ENCODE measurements around the gene ENOPH1. TPM values are rescaled to one million over a fixed set of nuclear protein-coding genes. Genes with fewer than 3 reads are reported as not detected.
A peak's percentile ranks its signal among the peaks of the same experiment; 100 is the strongest.

ENOPH1 gene
- polyA plus RNA-seq, 1 experiment = 6.2 TPM

- TF ChIP-seq, protein P1, sequence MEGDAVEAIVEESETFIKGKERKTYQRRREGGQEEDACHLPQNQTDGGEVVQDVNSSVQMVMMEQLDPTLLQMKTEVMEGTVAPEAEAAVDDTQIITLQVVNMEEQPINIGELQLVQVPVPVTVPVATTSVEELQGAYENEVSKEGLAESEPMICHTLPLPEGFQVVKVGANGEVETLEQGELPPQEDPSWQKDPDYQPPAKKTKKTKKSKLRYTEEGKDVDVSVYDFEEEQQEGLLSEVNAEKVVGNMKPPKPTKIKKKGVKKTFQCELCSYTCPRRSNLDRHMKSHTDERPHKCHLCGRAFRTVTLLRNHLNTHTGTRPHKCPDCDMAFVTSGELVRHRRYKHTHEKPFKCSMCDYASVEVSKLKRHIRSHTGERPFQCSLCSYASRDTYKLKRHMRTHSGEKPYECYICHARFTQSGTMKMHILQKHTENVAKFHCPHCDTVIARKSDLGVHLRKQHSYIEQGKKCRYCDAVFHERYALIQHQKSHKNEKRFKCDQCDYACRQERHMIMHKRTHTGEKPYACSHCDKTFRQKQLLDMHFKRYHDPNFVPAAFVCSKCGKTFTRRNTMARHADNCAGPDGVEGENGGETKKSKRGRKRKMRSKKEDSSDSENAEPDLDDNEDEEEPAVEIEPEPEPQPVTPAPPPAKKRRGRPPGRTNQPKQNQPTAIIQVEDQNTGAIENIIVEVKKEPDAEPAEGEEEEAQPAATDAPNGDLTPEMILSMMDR (IDR thresholded peaks at IDR 0.05; ENCODE audit: insufficient read depth, low read depth, low read length) = no peak
- ChIA-PET CTCF (no interaction called here), POLR2A (interaction anchor here (0.7 kb wide), 1 partner anchor 1327 kb away, joined by 3 read pairs; no protein-coding TSS in a partner anchor)
- no peak overlapping the region for H3K4me3 ChIP-seq (ENCODE audit: low read depth, low read length)
- no peaks in the 10 kb centered on the region for H3K27me3 ChIP-seq (ENCODE audit: control insufficient read depth, insufficient read depth, low read length)
- H3K36me3 ChIP-seq (ENCODE audit: control insufficient read depth, insufficient read depth, low read length) = no peaks in the 10 kb centered on the region
- DNase-seq (ENCODE audit: low read depth) = no peak
Measured at GRCh38 chr4:82489076-82489475, 58.7 kb downstream of the ENOPH1 start.

DNA sequence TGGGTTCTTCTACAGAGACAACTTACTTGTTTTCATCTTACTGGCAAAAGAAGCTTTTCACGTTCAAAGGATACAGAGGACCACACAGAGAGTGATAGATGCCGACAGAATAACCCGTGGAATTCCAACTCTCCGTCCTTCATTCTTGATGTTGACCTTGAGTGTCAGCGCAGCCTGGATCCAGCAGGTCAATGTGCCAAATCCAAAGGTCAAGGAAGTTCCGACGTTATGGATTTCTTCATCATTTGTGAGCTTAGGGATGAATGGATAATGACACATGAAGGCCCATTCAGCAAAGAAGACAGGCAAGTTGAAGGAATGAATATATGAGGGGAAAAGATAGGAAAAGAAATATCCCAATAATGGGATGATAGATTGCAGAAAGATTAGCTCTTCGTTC, 59.6 kb downstream of the ENOPH1 start:
- TF ChIP-seq, protein P1 (IDR thresholded peaks at IDR 0.05; ENCODE audit: insufficient read depth, low read depth, low read length) = no peak
- no peaks in the 10 kb centered on the region for H3K36me3 ChIP-seq (ENCODE audit: control insufficient read depth, insufficient read depth, low read length)
- DNase-seq (ENCODE audit: low read depth) = no peak
- POLR2A ChIA-PET = interaction anchor here (0.5 kb wide), 1 partner anchor 35 kb away, joined by 3 read pairs; no protein-coding TSS in a partner anchor
- CTCF ChIA-PET = no interaction called here
- no peaks in the 10 kb centered on the region for H3K27me3 ChIP-seq (ENCODE audit: control insufficient read depth, insufficient read depth, low read length)
- H3K4me3 ChIP-seq (ENCODE audit: low read depth, low read length) = no peak overlapping the region

DNA sequence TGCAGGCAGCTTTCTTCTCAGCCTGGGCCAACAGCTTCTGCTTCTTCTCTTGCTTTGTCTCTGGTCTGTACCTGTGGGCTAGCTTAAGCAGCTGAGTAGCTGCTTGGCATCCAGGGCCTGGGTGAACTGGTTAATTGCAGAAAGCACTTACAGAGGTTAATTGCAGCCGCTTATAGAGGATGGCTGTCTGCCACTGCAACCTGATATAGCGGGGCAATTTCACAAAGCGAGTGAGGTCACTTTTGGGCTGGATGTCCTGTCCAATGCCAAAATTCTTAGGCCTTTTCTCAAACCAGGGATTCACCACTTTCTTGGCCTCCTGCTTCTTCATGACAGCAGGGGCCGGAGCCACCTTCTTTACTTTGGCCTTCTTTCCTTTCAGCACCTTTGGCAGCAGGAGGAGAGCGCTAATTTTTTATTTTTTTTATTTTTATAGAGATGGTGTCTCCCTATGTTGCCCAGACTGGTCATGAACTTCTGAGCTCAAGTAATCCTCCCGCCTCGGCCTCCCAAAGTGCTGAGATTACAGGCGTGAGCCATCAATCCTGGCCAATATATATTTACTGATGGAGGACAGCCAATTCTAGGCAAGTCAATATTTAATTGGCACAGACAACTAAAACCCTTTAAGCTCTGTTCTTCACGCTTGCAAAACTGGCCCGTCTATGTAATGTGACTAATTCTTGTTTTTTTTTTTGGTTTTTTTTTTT, 61.0 kb downstream of the ENOPH1 start:
- Histone ChIP-seq H3K36me3 (ENCODE audit: control insufficient read depth, insufficient read depth, low read length) (no peaks in the 10 kb centered on the region), H3K27me3 (ENCODE audit: control insufficient read depth, insufficient read depth, low read length) (no peaks in the 10 kb centered on the region), H3K4me3 (ENCODE audit: low read depth, low read length) (no peak overlapping the region)
- DNase-seq (ENCODE audit: low read depth) = no peak
- TF ChIP-seq, protein P1 (IDR thresholded peaks at IDR 0.05; ENCODE audit: insufficient read depth, low read depth, low read length) = no peak
- CTCF ChIA-PET = no interaction called here
- POLR2A ChIA-PET = no interaction called here

GRCh38 chr4:82493721-82494425, 63.5 kb downstream of the ENOPH1 start:
- no peaks in the 10 kb centered on the region for H3K27me3 ChIP-seq (ENCODE audit: control insufficient read depth, insufficient read depth, low read length)
- CTCF ChIA-PET = interaction anchor here (1.0 kb wide), 1 partner anchor 8 kb away, joined by 3 read pairs; no protein-coding TSS in a partner anchor
- no peak overlapping the region for H3K4me3 ChIP-seq (ENCODE audit: low read depth, low read length)
- DNase-seq (ENCODE audit: low read depth) = peak; percentile 44
- POLR2A ChIA-PET = interaction anchor here (0.6 kb wide), 1 partner anchor 247 kb away, joined by 3 read pairs; no protein-coding TSS in a partner anchor
- H3K36me3 ChIP-seq (ENCODE audit: control insufficient read depth, insufficient read depth, low read length) = no peaks in the 10 kb centered on the region
- TF ChIP-seq, protein P1 (IDR thresholded peaks at IDR 0.05; ENCODE audit: insufficient read depth, low read depth, low read length) = no peak

GRCh38 chr4:82495666-82496065, 65.3 kb downstream of the ENOPH1 start:
- H3K27me3 ChIP-seq (ENCODE audit: control insufficient read depth, insufficient read depth, low read length) = no peaks in the 10 kb centered on the region
- ChIA-PET CTCF (no interaction called here), POLR2A (no interaction called here)
- H3K4me3 ChIP-seq (ENCODE audit: low read depth, low read length) = no peak overlapping the region
- DNase-seq (ENCODE audit: low read depth) = no peak
- TF ChIP-seq, protein P1 (IDR thresholded peaks at IDR 0.05; ENCODE audit: insufficient read depth, low read depth, low read length) = no peak
- H3K36me3 ChIP-seq (ENCODE audit: control insufficient read depth, insufficient read depth, low read length) = no peaks in the 10 kb centered on the region
